ENCODE results near the gene TMEM80.

- no peak for TF ChIP-seq CTCF (IDR thresholded peaks at IDR 0.05)
- no peak for TF ChIP-seq ZFX (IDR thresholded peaks at IDR 0.05; ENCODE audit: borderline replicate concordance)
Observed at GRCh38 chr11:695288-695537, 403 bp upstream of the TMEM80 start.

Measured in 22Rv1 (cell line).